Stimulated activated CD4-positive, alpha-beta T cell treated with anti-CD3 and anti-CD28 coated beads, Interleukin-15, amount 100 ng/mL, for 1 hour (primary cell): ENCODE measurements around the gene S100A14.
"Not testable (repeated sequence)": the region's sequence is repeated elsewhere in the genome, so short reads cannot be mapped to it uniquely, and the experiment has no call there.

Experiments
- DNase-seq, 2 donors: peaks; one replicate each; pipeline ENCODE4 v3.0.0-alpha.2; 2020; ENCODE audit warnings: low read depth in 1 of 2, low spot score in 1 of 2

S100A14 gene

DNA sequence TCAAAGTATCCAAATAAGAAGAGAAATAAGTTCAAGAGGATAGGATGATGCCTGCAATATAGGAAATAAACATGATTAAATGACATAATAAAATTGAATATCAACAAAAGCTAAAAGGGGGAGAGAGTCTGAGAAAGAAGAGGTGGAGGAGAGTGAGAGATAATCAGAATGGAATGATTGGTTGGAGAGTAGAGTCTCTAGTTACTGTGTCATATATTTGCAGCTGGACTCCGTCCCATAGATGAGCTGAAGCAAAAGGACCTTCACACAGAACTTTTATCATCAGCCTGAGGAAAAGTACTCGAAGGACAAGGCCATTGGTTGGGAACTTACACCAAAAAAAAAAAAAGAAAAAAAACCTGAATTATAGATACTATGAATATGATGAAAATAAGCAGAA lies 27.6 kb downstream of the S100A14 start:
- no peak for DNase-seq

DNA sequence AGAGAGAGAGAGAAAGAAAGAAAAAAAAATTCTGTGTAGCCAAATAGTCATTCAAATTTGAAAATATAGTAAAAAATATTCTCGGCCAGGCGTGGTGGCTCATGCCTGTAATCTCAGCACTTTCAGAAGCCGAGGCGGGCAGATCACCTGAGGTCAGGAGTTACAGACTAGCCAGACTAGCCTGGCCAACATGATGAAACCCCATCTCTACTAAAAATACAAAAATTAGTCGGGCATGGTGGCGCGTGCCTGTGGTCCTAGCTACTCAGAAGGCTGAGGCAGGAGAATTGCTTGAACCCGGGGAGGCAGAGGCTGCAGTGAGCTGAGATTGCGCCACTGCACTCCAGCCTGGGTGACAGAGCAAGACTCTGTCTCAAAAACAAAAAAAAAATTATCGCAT lies 28.1 kb downstream of the S100A14 start:
- DNase-seq, result not testable (repeated sequence)

DNA sequence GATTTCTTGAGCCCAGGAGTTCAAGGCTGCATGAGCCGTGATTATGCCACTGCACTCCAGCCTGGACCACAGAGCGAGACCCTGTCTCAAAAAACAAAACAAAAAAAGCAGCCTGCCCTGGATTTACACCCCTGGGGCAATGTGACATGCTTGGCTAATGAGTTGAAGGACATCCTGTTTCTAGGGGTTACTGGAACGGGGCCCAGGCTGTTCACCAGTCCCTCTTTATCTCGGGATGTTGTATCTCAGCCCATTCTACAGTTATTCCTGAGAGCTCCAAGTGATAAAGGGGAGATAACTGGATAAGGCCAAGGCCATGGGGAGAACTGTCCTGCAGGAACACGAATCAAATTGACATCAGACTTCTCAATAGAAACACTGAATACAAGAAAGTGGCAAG lies 28.8 kb downstream of the S100A14 start:
- no peak for DNase-seq

DNA sequence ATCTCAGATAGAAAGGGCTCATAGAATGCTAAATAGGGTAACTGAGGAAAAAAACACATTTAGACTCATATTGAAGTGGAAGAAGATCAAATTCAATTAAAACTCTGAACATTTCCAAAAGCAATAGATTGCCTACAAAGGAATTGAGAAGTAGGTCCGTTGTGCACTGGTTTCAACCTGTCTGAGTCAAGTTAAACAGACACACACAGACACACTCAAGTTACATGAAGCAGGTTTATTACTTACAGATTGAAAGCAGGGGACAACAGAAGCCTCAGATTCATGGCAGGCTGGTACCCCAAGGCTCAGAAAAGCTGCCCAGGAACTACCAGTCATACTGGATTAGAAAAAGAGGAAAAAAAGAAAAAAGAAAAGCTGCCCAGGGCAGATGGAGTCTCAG lies 29.8 kb downstream of the S100A14 start:
- DNase-seq, result no peak

DNA sequence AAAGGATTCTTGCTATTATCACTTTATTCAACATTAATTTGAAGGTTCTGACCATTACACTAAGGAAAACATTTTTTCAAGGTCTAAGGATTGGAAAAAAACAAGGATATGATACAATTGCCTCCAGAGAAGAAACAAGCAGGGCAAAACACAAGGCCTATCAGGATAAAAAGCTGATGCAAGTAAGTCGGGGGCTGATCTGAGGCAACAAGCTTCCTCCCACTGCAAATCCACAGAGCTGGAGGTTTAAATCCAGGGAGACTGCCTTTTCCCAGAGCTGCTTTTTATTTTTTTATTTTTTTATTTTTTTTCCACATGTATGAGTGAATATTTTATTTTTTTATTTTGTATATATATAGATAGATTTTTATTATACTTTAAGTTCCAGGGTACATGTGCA lies 31.1 kb downstream of the S100A14 start:
- DNase-seq, result no peak

DNA sequence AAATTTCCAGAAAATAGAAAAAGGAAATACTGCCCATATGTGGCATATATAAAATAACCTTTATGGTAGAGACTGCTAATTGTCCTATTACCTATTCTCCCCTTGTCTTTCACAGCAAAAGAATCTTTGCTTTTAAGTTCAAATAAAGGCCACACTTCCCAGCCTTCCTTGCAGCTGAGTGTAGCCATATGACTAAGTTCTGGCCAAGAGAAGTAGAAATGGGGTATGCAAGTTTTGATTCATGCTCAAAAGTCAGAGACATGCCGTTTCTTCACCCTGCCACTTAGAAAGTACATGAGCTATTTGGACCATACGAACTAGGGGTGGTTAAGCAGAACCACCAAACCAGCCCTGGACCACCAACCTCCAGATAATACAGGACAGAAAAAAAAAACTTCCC lies 32.1 kb downstream of the S100A14 start:
- DNase-seq, result no peak

DNA sequence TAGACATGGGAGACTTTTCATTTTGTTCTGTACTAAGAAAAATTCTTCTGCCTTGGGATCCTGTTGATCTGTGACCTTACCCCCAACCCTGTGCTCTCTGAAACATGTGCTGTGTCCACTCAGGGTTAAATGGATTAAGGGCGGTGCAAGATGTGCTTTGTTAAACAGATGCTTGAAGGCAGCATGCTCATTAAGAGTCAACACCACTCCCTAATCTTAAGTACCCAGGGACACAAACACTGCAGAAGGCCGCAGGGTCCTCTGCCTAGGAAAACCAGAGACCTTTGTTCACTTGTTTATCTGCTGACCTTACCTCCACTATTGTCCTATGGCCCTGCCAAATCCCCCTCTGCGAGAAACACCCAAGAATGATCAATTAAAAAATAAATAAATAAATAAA lies 32.6 kb downstream of the S100A14 start:
- DNase-seq, result not testable (repeated sequence)

DNA sequence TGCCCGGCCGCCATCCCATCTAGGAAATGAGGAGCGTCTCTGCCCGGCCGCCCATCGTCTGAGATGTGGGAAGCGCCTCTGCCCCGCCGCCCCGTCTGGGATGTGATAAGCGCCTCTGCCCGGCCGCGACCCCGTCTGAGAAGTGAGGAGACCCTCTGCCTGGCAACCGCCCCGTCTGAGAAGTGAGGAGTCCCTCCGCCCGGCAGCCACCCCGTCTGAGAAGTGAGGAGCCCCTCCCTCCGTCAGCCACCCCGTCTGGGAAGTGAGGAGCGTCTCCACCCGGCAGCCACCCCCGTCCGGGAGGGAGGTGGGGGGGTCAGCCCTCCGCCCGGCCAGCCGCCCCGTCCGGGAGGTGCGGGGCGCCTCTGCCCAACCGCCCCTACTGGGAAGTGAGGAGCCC lies 33.3 kb downstream of the S100A14 start:
- DNase-seq, result not testable (repeated sequence)

DNA sequence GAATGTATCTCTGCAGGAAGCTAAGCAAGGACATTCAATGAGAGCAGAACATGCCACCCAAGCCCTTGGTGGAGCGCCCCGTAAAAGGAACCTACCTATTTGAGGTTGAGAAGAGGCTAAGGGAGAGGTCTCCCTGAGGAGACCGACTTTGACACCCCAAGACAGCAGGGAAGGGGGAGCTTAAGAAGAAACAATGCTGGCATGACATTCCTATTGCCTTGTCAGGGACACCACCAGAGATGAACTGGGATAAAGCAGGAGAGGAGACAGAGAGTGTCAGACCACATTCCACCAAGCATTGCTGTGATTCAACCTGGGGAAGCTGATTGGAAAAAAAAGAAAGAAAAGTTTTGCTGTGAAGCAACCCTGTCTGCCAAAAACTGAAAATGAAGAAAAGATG lies 37.2 kb downstream of the S100A14 start:
- no peak for DNase-seq

DNA sequence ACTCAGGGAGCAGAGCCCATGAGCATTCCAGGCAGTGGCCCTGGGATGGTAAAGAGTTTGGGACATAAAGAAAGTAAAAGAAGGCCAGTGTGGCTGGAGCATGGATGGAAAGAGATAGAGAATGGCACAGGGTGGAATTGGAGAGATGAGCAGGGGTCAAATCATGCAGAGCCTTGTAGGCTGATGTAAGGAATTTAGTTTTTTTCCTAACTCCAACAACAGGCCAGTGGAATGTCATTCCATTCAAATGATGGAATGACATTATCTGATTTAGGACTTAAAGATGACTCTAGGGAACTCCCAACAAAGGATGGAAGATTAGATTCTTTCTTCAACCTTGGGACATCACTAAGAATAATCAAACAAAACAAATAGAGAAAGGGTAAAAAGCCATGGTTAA lies 37.6 kb downstream of the S100A14 start:
- no peak for DNase-seq

DNA sequence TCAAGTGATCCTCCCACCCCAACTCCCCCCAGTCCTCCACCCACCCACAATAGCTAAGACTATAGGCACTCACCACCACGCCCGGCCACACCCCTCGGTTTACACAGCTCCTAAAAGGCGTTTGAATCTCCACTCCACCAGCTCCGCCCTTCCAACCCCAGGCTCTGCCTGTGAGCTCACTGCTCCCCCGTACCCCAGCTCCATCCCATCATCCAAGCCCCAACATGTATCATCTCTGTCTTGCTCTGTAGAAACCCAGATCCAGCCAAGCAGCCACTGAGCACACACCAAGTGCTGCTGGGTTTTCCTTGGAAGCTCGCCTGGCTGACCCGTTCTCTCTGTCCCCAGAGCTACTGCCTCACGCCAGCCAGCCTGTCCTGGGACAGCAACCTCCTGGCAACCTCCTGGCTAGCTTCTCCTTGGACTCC lies 38.5 kb downstream of the S100A14 start:
- DNase-seq, result no peak

DNA sequence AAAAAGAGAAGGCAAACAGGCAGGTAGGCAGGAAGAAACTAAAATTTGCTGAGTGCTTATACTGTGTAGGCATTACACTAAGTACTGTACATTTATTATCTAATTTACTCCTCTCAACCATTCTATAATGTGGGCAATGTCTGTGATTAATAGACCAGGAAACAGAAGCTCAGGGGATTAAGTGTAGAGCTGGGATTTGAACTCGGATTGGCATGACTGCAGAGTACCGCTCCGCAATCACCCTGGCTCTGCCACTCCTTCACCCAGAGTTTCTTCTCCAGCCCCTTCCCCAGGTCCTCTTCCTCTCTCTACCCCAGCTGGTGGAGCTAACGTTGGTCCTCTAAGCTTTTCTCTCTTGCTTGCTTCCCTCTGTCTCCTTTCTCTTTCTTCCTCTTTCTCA lies 39.0 kb downstream of the S100A14 start:
- DNase-seq, result no peak

DNA sequence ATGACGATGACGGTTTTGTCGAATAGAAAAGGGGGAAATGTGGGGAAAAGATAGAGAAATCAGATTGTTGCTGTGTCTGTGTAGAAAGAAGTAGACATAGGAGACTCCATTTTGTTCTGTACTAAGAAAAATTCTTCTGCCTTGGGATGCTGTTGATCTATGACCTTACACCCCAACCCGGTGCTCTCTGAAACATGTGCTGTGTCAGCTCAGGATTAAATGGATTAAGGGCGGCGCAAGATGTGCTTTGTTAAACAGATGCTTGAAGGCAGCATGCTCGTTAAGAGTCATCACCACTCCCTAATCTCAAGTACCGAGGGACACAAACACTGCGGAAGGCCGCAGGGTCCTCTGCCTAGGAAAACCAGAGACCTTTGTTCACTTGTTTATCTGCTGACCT lies 40.6 kb downstream of the S100A14 start:
- DNase-seq, result not testable (repeated sequence)

DNA sequence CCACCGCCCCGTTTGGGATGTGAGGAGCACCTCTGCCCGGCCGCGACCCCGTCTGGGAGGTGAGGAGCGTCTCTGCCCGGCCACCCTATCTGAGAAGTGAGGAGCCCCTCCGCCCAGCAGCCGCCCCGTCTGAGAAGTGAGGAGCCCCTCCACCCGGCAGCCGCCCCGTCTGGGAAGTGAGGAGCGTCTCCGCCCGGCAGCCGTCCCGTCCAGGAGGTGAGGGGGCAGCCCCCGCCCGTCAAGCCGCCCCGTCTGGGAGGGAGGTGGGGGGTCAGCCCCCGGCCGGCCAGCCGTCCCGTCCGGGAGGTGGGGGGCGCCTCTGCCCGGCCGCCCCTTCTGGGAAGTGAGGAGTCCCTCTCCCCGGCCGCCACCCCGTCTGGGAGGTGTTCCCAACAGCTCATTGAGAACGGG lies 41.0 kb downstream of the S100A14 start:
- not testable (repeated sequence) for DNase-seq

DNA sequence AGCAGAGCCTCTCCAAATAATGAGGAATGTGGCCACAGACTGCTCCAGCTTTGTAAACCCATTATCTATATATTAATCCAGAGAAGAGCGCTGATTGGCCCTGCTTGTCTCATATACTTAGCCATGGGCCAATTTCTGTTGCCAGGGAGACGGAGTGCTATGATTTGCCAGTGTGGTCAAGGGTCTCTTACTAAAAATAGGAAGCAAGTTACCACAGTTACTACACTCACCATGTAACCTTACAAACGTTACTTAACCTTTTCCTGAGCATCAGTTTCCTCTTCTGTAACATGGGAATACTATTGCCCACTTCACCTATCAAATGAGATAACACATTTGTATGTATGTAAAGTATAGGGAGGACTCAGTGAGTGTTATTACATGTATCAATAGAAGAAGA lies 42.8 kb downstream of the S100A14 start:
- no peak for DNase-seq

DNA sequence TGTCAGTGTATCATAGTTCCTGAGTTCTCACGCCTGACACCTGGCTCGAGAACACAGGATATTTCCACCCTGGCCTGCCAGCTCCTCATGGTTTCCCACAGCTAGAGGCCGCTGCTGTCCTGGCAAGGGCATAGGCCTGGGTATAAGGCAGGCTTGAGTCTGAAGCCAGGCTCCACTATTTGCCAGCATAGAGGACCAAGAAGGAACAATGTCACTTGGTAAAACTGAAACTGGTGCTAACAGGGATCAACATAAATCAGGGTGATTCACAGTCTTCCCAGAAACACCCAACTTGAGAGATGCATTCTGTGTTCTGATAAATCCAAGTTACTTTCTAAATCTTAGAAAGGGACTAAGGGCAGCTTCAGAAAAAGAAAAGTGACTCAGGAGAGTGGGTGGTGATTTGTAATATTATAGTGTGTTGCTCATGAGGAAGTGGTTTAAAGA lies 43.5 kb downstream of the S100A14 start:
- peak; percentile 19 to 20 for DNase-seq

DNA sequence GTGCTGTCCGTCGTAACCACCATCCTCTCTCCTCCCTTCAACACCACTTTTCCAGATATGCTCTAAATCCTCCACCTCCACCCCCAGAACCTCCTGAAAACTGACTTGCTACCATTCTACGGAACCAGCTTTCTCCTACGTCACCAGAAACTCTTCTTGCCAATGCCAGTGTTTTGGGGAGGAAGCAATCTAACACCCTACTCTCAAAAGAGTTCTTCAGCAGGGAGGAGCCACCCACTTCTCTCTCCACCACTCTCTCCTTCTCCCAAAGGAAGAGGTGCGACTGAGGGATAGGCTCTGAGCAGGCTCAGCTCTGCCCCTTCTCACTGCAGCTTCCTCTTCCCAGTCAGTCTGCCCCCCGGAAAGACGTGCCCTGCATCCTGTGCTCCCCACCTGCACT lies 44.4 kb downstream of the S100A14 start:
- no peak for DNase-seq

DNA sequence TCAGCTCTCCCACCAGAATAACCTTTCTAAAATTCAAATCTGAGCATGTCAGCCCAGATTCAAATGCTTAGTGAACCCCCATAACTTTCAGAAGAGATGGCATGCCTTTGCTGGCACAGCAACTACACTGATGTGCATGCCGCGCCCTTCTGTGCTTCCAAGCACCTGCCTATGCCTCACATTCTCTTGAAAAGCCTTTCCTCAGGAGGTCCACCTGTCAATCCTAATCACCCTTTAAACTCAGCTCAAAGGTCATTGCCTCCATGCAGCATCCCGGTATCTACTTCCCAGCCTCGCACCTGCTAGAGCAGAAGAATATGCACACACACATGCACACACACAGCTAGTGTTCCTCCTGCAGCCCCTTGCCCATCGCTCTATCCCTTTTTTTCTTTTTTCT lies 45.3 kb downstream of the S100A14 start:
- DNase-seq, result no peak

DNA sequence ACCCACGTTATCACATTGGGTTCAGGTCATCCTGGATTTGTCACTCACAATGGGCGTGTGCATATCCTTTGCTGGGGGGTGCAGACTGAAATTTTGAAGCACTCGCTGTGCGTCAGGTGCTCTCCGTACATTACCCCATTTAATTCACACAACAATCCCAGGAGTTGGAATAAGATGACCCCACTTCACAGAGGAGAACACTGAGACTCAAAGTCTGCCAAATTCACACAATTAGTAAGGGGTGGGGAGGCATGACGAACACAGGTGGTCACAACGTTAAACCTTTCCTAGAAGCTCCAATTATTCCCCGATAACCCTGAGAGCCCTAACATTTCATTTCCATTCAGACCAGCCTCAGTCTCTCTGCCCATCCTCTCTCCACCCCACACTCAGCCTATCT lies 46.7 kb downstream of the S100A14 start:
- no peak for DNase-seq

DNA sequence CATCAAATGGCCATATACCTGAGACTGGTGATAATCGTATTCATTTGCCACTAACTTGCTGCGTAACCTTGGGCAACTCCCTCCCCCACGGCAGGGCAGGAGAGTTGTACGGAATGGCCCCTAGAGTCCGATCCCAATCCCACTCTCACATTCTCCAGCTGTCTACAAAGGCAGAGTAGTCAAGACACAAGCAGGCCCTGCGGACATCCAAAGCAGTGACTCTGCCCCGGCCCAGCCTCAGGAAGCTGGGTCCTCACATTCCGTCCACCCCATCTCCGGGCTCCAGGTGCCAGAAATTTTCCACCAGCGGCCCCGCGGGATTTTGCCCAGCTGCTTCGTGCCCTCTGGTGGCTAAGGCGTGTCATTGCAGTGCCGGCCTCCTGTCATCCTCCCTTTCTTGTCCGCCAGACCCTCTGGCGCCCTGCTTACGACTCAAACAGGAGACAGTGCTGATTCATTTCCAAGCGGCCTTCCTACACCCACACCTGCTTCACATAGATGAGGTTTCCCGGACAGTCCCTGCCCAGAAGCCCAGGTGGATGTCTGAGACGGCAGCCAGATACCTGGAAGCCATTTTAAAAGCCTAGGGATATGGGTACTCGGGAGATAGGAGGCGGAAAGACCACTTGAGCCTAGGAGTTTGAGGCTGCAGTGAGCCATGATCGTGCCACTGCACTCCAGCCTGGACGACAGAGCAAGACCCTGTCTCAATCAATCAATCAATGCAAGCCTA lies 47.6 kb downstream of the S100A14 start:
- DNase-seq, result peak; percentile 61 to 68

DNA sequence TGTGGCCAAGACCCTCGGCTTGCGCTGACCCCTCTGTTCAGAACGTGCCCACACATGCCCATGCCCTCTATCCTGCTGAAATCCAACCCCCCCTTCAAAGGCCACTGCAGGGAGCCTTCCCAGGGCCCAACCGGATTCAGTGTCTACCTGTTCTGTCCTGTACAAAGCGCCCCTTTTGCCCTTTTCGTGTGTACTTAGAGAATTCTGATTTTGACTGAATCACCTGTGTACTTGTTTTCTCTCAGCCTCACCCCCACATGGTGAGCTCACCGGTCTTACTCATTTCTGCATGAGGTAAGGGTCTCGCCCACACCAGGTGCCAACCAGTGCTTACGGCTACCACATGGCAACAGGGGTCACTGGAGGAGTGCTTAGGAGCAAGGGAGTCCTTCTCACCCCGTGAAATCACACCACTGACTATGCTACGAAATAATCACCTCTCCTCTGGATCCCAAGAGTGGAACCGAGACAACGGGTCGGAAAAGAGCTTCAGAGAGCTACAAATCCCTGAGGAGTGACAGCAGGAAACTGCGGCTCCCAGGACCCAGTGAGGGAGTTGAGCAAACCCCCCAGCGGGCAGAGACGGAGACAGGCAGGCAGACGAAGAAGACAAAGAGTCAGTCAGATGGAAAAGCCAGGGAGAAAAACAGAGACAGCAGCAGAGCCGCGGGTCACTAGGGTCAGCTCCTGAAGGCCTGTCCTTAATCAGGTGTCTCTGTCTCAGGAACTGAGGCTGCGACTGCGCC lies 48.3 kb downstream of the S100A14 start:
- no peak for DNase-seq
